HCT116 (cell line): ENCODE results near the gene TNFRSF1A.

Experiments
- EZH2phosphoT487 ChIP-seq: fragments of 200-600 bp; IDR thresholded peaks from 2 replicates; pipeline ENCODE4 v1.6.1; 2018; ENCODE audit warnings: antibody characterized with exemption, borderline replicate concordance
- POLR2A ChIP-seq: IDR thresholded peaks from 2 replicates; pipeline ENCODE4 v1.7.0; 2011; ENCODE audit warnings: borderline replicate concordance; ENCODE audit not compliant: insufficient read depth, insufficient read length; ENCODE audit errors: extremely low read depth
- POLR2AphosphoS5 ChIP-seq: IDR thresholded peaks from 2 replicates; pipeline ENCODE4 v1.6.1; 2011; ENCODE audit warnings: mild to moderate bottlenecking, low read depth, low read length, moderate library complexity
- RAD21 ChIP-seq: IDR thresholded peaks from 2 replicates; pipeline ENCODE4 v1.6.1; 2012; ENCODE audit warnings: low read depth, mild to moderate bottlenecking
- YY1 ChIP-seq: IDR thresholded peaks from 2 replicates; pipeline ENCODE4 v1.6.1; 2011; ENCODE audit warnings: low read length, low read depth, moderate library complexity, mild to moderate bottlenecking; ENCODE audit not compliant: insufficient replicate concordance; ENCODE audit errors: extremely low read depth
- TF ChIP-seq, protein P1 (sequence below), 3 experiments: fragments of 200-600 bp in 1 of 3; sonication (generic) in 1 of 3; IDR thresholded peaks in 2 of 3; conservative IDR thresholded peaks in 1 of 3; 2 replicates each; pipeline ENCODE4 v1.5.1; 2012 to 2017; ENCODE audit warnings: low read depth in 2 of 3, low read length in 2 of 3, antibody characterized with exemption in 1 of 3, borderline replicate concordance in 1 of 3, control low read depth in 1 of 3, mild to moderate bottlenecking in 1 of 3, mixed read lengths in 1 of 3, mixed run types in 1 of 3, moderate library complexity in 1 of 3; ENCODE audit not compliant: insufficient read depth in 1 of 3
- TF ChIP-seq, protein P2 (sequence below): IDR thresholded peaks from 2 replicates; pipeline ENCODE4 v1.6.1; 2011; ENCODE audit warnings: mild to moderate bottlenecking, low read length, moderate library complexity; ENCODE audit not compliant: insufficient replicate concordance; ENCODE audit errors: extremely low read depth

- TF ChIP-seq EZH2phosphoT487 (no peak), RAD21 (no peak), POLR2A (no peak), POLR2AphosphoS5 (no peak; the same call in 1 of the 2 replicates), YY1 (no peak)
- TF ChIP-seq, protein P1, sequence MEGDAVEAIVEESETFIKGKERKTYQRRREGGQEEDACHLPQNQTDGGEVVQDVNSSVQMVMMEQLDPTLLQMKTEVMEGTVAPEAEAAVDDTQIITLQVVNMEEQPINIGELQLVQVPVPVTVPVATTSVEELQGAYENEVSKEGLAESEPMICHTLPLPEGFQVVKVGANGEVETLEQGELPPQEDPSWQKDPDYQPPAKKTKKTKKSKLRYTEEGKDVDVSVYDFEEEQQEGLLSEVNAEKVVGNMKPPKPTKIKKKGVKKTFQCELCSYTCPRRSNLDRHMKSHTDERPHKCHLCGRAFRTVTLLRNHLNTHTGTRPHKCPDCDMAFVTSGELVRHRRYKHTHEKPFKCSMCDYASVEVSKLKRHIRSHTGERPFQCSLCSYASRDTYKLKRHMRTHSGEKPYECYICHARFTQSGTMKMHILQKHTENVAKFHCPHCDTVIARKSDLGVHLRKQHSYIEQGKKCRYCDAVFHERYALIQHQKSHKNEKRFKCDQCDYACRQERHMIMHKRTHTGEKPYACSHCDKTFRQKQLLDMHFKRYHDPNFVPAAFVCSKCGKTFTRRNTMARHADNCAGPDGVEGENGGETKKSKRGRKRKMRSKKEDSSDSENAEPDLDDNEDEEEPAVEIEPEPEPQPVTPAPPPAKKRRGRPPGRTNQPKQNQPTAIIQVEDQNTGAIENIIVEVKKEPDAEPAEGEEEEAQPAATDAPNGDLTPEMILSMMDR (IDR thresholded peaks at IDR 0.05 in 2 of 3, conservative IDR thresholded peaks at IDR 0.05 in 1 of 3; ENCODE audit: borderline replicate concordance in 1 of 3, insufficient read depth in 1 of 3, low read depth in 2 of 3, low read length in 2 of 3): no peak
- TF ChIP-seq, protein P2, sequence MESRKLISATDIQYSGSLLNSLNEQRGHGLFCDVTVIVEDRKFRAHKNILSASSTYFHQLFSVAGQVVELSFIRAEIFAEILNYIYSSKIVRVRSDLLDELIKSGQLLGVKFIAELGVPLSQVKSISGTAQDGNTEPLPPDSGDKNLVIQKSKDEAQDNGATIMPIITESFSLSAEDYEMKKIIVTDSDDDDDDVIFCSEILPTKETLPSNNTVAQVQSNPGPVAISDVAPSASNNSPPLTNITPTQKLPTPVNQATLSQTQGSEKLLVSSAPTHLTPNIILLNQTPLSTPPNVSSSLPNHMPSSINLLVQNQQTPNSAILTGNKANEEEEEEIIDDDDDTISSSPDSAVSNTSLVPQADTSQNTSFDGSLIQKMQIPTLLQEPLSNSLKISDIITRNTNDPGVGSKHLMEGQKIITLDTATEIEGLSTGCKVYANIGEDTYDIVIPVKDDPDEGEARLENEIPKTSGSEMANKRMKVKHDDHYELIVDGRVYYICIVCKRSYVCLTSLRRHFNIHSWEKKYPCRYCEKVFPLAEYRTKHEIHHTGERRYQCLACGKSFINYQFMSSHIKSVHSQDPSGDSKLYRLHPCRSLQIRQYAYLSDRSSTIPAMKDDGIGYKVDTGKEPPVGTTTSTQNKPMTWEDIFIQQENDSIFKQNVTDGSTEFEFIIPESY: no peak
These were observed 28.7 kb upstream of the TNFRSF1A start for GRCh38 chr12:6370576-6370935.
